ENCODE data around the gene RASA2. TPM values are rescaled to one million over a fixed set of nuclear protein-coding genes. Genes with fewer than 3 reads are reported as not detected.

RASA2 gene
- total and polyA plus RNA-seq, 2 experiments from 2014 or later: 16.6 to 28.6 TPM

- TF ChIP-seq, protein P1, sequence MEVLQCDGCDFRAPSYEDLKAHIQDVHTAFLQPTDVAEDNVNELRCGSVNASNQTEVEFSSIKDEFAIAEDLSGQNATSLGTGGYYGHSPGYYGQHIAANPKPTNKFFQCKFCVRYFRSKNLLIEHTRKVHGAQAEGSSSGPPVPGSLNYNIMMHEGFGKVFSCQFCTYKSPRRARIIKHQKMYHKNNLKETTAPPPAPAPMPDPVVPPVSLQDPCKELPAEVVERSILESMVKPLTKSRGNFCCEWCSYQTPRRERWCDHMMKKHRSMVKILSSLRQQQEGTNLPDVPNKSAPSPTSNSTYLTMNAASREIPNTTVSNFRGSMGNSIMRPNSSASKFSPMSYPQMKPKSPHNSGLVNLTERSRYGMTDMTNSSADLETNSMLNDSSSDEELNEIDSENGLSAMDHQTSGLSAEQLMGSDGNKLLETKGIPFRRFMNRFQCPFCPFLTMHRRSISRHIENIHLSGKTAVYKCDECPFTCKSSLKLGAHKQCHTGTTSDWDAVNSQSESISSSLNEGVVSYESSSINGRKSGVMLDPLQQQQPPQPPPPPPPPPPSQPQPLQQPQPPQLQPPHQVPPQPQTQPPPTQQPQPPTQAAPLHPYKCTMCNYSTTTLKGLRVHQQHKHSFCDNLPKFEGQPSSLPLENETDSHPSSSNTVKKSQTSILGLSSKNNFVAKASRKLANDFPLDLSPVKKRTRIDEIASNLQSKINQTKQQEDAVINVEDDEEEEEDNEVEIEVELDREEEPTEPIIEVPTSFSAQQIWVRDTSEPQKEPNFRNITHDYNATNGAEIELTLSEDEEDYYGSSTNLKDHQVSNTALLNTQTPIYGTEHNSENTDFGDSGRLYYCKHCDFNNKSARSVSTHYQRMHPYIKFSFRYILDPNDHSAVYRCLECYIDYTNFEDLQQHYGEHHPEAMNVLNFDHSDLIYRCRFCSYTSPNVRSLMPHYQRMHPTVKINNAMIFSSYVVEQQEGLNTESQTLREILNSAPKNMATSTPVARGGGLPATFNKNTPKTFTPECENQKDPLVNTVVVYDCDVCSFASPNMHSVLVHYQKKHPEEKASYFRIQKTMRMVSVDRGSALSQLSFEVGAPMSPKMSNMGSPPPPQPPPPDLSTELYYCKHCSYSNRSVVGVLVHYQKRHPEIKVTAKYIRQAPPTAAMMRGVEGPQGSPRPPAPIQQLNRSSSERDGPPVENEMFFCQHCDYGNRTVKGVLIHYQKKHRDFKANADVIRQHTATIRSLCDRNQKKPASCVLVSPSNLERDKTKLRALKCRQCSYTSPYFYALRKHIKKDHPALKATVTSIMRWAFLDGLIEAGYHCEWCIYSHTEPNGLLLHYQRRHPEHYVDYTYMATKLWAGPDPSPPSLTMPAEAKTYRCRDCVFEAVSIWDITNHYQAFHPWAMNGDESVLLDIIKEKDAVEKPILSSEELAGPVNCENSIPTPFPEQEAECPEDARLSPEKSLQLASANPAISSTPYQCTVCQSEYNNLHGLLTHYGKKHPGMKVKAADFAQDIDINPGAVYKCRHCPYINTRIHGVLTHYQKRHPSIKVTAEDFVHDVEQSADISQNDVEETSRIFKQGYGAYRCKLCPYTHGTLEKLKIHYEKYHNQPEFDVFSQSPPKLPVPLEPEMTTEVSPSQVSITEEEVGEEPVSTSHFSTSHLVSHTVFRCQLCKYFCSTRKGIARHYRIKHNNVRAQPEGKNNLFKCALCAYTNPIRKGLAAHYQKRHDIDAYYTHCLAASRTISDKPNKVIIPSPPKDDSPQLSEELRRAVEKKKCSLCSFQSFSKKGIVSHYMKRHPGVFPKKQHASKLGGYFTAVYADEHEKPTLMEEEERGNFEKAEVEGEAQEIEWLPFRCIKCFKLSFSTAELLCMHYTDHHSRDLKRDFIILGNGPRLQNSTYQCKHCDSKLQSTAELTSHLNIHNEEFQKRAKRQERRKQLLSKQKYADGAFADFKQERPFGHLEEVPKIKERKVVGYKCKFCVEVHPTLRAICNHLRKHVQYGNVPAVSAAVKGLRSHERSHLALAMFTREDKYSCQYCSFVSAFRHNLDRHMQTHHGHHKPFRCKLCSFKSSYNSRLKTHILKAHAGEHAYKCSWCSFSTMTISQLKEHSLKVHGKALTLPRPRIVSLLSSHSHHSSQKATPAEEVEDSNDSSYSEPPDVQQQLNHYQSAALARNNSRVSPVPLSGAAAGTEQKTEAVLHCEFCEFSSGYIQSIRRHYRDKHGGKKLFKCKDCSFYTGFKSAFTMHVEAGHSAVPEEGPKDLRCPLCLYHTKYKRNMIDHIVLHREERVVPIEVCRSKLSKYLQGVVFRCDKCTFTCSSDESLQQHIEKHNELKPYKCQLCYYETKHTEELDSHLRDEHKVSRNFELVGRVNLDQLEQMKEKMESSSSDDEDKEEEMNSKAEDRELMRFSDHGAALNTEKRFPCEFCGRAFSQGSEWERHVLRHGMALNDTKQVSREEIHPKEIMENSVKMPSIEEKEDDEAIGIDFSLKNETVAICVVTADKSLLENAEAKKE (CRISPR knock-in tag; IDR thresholded peaks at IDR 0.05): no peak
- TF ChIP-seq JUNB (IDR thresholded peaks at IDR 0.05; ENCODE audit: unreplicated experiment) (no peak), STAT1 (IDR thresholded peaks at IDR 0.05; ENCODE audit: unreplicated experiment) (no peak), CTCF (conservative IDR thresholded peaks at IDR 0.05; ENCODE audit: low read depth in 2 of 2) (no peak), EZH2phosphoT487 (IDR thresholded peaks at IDR 0.05; ENCODE audit: unreplicated experiment) (no peak), EZH2 (IDR thresholded peaks at IDR 0.05; ENCODE audit: low read depth, unreplicated experiment) (no peak), NANOG (IDR thresholded peaks at IDR 0.05; ENCODE audit: borderline replicate concordance) (no peak)
Measured at GRCh38 chr3:141529256-141529655, 42.4 kb downstream of the RASA2 start (continued).

Data from GM23338 (cell line).